Activated CD8-positive, alpha-beta T cell treated with anti-CD3 and anti-CD28 coated beads for 36 hours (primary cell): ENCODE results near the gene ARPC1A. TPM values are rescaled to one million over a fixed set of nuclear protein-coding genes. Genes with fewer than 3 reads are reported as not detected.
"Not testable (repeated sequence)": the region's sequence is repeated elsewhere in the genome, so short reads cannot be mapped to it uniquely, and the experiment has no call there.

Experiments used
- ATAC-seq: fragments of 200-7000 bp; cut with Tn5 transposase; one replicate; pipeline ENCODE4 v1.10.0; 2021; ENCODE audit warnings: mild to moderate bottlenecking, moderate library complexity
- CTCF ChIA-PET: fragments of 350-600 bp; sonication (Branson Sonifier 250); formaldehyde crosslinking; loops from one replicate; lab custom pipeline; 2021; ENCODE audit warnings: antibody characterized with exemption; lab: Charles Lee
- POLR2A ChIA-PET: fragments of 350-600 bp; sonication (Branson Sonifier 250); formaldehyde crosslinking; loops from one replicate; lab custom pipeline; 2021; ENCODE audit warnings: antibody characterized with exemption; lab: Charles Lee
- DNase-seq: peaks from one replicate; pipeline ENCODE4 v3.0.0-alpha.2; 2020
- H3K27ac Mint-ChIP-seq: one replicate; pipeline ENCODE4 v1.8.0; 2021; ENCODE audit warnings: mild to moderate bottlenecking, mixed read lengths
- H3K27me3 Mint-ChIP-seq: one replicate; pipeline ENCODE4 v1.8.0; 2021; ENCODE audit warnings: mixed read lengths
- H3K36me3 Mint-ChIP-seq: one replicate; pipeline ENCODE4 v1.8.0; 2021; ENCODE audit warnings: low read depth, mixed read lengths
- H3K4me1 Mint-ChIP-seq: one replicate; pipeline ENCODE4 v1.8.0; 2021; ENCODE audit warnings: low read depth, mixed read lengths
- H3K4me3 Mint-ChIP-seq: one replicate; pipeline ENCODE4 v1.8.0; 2021; ENCODE audit warnings: mild to moderate bottlenecking, moderate library complexity, mixed read lengths
- H3K9me3 Mint-ChIP-seq: one replicate; pipeline ENCODE4 v1.8.0; 2021; ENCODE audit warnings: mixed read lengths
- CTCF ChIP-seq: fragments of 200-600 bp; IDR thresholded peaks from one replicate; pipeline ENCODE4 v1.8.0; 2022; ENCODE audit warnings: antibody characterized with exemption, mild to moderate bottlenecking
- intact Hi-C: fragments of 100-400 bp; cut with micrococcal nuclease; formaldehyde crosslinking; loops from one replicate; pipeline ENCODE4 v1.10.0; 2022
- total RNA-seq, 2 experiments: library from RNA; stranded (reverse); gene quantifications; one replicate each; pipeline ENCODE4 v1.2.3, GENCODE V29; 2021

Gene ARPC1A
- total RNA-seq: 10 to 100 TPM; 45.4 to 45.8 TPM

GRCh38 chr7:99325592-99326407, at the start of gene ARPC1A:
Gene ARPC1A (plus strand): TSS chr7:99325898. CDS start chr7:99333354, 7,456 bp downstream.
- intact Hi-C loops: no loop called here
- CTCF ChIA-PET: interaction anchor here (0.6 to 1.7 kb wide), 3 partner anchors 13 to 61 kb away, joined by 4 to 7 read pairs (median 6); no protein-coding TSS in a partner anchor
- Mint-ChIP-seq H3K9me3 (no peaks in the 10 kb centered on the region), H3K4me1 (peaks cover 36% of the 10 kb centered on the region), H3K27ac (peak within 1 kb of the TSS; percentile 90), H3K36me3 (peaks cover 14% of the 10 kb centered on the region), H3K27me3 (no peaks in the 10 kb centered on the region), H3K4me3 (peak within 1 kb of the TSS; percentile 99)
- ATAC-seq (peak; percentile 83), DNase-seq (peak; percentile 91)
- POLR2A ChIA-PET: interaction anchor here (0.8 to 6.1 kb wide), 5 partner anchors 51 to 181 kb away, joined by 3 to 21 read pairs (median 4); partner anchors contain the start of genes ARPC1B, BUD31 and SMURF1
- TF ChIP-seq CTCF: no peak

- no peaks in the 10 kb centered on the region for H3K36me3 Mint-ChIP-seq
- CTCF ChIA-PET: no interaction called here
- no peak for DNase-seq
- no peaks in the 10 kb centered on the region for H3K9me3 Mint-ChIP-seq
- ATAC-seq: no peak
- peaks cover 10% of the 10 kb centered on the region for H3K4me1 Mint-ChIP-seq
- TF ChIP-seq CTCF: no peak
- no peak overlapping the region for H3K4me3 Mint-ChIP-seq
- H3K27ac Mint-ChIP-seq: no peak overlapping the region
- H3K27me3 Mint-ChIP-seq: no peaks in the 10 kb centered on the region
- intact Hi-C loops: no loop called here
- POLR2A ChIA-PET: no interaction called here
Observed at GRCh38 chr7:99278180-99278579, 47.5 kb upstream of the ARPC1A start.

GRCh38 chr7:99284165-99284564, 41.5 kb upstream of the ARPC1A start:
- POLR2A ChIA-PET: interaction anchor here (0.7 kb wide), 1 partner anchor 13 kb away, joined by 3 read pairs; no protein-coding TSS in a partner anchor

DNA sequence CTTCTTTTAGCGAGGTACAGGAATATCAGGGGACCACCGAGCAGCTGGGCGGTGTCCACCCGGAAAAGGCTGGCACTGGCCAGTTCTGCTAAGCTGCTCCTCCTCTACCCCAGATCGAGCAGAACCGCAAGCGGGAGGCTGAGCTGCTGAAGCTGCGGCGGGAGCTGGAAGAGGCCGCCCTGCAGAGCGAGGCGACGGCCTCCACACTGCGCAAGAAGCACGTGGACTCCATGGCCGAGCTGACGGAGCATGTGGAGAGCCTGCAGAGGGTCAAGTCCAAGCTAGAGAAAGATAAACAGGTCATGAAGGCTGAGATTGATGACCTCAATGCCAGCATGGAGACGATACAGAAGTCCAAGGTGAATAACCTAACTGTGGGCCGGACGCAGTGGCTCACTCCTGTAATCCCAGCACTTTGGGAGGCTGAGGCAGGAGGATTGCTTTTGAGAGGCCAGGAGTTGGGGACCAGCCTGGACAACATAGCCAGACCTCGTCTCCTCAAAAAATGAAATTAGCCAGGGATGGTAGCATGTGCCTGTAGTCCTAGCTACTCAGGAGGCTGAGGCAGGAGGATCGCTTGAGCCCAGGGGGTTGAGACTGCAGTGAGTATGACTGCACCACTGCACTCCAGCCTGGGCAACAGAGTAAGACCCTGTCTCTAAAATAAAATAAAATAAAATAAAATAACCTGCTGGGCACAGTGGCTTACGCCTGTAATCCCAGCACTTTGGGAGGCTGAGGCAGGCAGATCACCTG, 37.7 kb upstream of the ARPC1A start:
- ChIA-PET POLR2A (no interaction called here), CTCF (no interaction called here)
- intact Hi-C loops: no loop called here
- ATAC-seq: no peak
- Mint-ChIP-seq H3K27ac (no peak overlapping the region), H3K36me3 (no peaks in the 10 kb centered on the region), H3K4me1 (no peaks in the 10 kb centered on the region), H3K4me3 (no peak overlapping the region), H3K27me3 (no peaks in the 10 kb centered on the region), H3K9me3 (no peaks in the 10 kb centered on the region)
- TF ChIP-seq CTCF: no peak
- DNase-seq: no peak

More at GRCh38 chr7:99284165-99284564, 41.5 kb upstream of the ARPC1A start:
- H3K36me3 Mint-ChIP-seq, H3K27me3 Mint-ChIP-seq, DNase-seq, H3K9me3 Mint-ChIP-seq, CTCF ChIA-PET, intact Hi-C loops, ATAC-seq, H3K4me3 Mint-ChIP-seq, H3K27ac Mint-ChIP-seq, H3K4me1 Mint-ChIP-seq: not testable (repeated sequence)

- ATAC-seq (no peak), DNase-seq (no peak)
- H3K36me3 Mint-ChIP-seq: no peaks in the 10 kb centered on the region
- no peak overlapping the region for H3K27ac Mint-ChIP-seq
- ChIA-PET POLR2A (no interaction called here), CTCF (no interaction called here)
- no peak overlapping the region for H3K4me3 Mint-ChIP-seq
- no peaks in the 10 kb centered on the region for H3K27me3 Mint-ChIP-seq
- H3K9me3 Mint-ChIP-seq: no peaks in the 10 kb centered on the region
- no peaks in the 10 kb centered on the region for H3K4me1 Mint-ChIP-seq
- TF ChIP-seq CTCF: no peak
- intact Hi-C loops: no loop called here
Observed at GRCh38 chr7:99289185-99289584, 36.5 kb upstream of the ARPC1A start.

DNA sequence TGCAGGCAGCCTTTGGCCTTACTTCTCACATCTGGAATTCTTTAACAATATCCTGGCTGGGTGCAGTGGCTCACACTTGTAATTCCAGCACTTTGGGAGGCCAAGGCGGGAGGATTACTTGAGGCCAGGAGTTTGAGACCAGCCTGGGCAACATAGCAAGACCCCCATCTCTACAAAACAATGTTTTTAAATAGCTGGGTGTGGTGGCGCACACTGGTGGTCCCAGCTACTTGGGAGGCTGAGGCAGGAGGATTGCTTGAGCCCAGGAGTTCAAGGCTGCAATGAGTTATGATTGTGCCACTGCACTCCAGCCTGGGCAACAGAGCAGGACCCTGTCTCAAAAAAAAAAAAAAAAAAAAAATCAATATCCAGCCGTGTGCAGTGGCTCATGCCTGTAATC, 35.5 kb upstream of the ARPC1A start:
- ATAC-seq, POLR2A ChIA-PET, H3K9me3 Mint-ChIP-seq, intact Hi-C loops, H3K27me3 Mint-ChIP-seq, H3K27ac Mint-ChIP-seq, DNase-seq, H3K4me1 Mint-ChIP-seq, H3K36me3 Mint-ChIP-seq, H3K4me3 Mint-ChIP-seq, CTCF ChIA-PET: not testable (repeated sequence)
